SK-N-MC (cell line): ENCODE results near the gene LTO1.

Experiments
- DNase-seq: peaks from one replicate; pipeline ENCODE4 v3.0.0-alpha.2; 2011; ENCODE audit warnings: low read depth, low spot score
- H3K27ac ChIP-seq: fragments of 200-600 bp; sonication (generic); 2 replicates; pipeline ENCODE4 v1.5.1; 2016; ENCODE audit warnings: mixed run types
- H3K36me3 ChIP-seq: fragments of 200-600 bp; sonication (generic); 2 replicates; pipeline ENCODE4 v1.6.1; 2017; ENCODE audit warnings: antibody characterized with exemption, low read length, mixed read lengths; ENCODE audit not compliant: insufficient read depth
- H3K4me3 ChIP-seq: fragments of 200-600 bp; sonication (generic); 2 replicates; pipeline ENCODE4 v1.5.1; 2016
- H3K9ac ChIP-seq: fragments of 200-600 bp; sonication (generic); 2 replicates; pipeline ENCODE4 v1.8.0; 2017; ENCODE audit warnings: mixed run types, mixed read lengths; ENCODE audit not compliant: insufficient read length
- H3K9me3 ChIP-seq: fragments of 200-600 bp; sonication (generic); 2 replicates; pipeline ENCODE4 v1.6.1; 2017; ENCODE audit warnings: low read depth, mild to moderate bottlenecking, antibody characterized with exemption, low read length, moderate library complexity, mixed read lengths
- EZH2 ChIP-seq: fragments of 200-600 bp; sonication (generic); IDR thresholded peaks from one replicate; pipeline ENCODE4 v1.6.1; 2017; ENCODE audit warnings: antibody characterized with exemption
- FOXP2 ChIP-seq: optimal IDR thresholded peaks from 2 replicates; pipeline ENCODE3; 2011; ENCODE audit warnings: mild to moderate bottlenecking, moderate library complexity; ENCODE audit not compliant: insufficient read depth; ENCODE audit errors: extremely low read length, control extremely low read depth
- POLR2AphosphoS5 ChIP-seq: IDR thresholded peaks from 2 replicates; pipeline ENCODE4 v1.6.1; 2012; ENCODE audit warnings: mild to moderate bottlenecking, low read depth, low read length, borderline replicate concordance

The LTO1 gene

DNA sequence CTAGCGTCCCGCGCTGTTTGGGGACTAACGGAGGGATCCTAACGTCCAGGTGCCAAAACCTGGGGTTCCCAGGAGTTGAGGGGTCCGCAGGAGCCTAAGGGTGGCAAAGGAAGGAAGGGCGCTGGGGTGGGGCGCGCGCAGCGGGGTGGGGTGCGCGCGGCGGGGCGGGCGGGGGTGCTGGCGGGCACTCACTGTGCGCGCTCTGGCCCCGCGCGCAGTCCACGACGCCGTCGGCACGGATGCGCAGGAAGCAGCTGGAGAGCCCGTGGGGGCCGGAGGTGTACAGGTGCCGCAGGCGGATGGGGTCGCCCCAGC is 28.3 kb upstream of the LTO1 start:
- Histone ChIP-seq H3K9me3 (no peaks in the 10 kb centered on the region), H3K27ac (no peak overlapping the region), H3K4me3 (peak overlapping the region; percentile 88), H3K36me3 (no peaks in the 10 kb centered on the region), H3K9ac (no peak overlapping the region)
- DNase-seq, result no peak
- TF ChIP-seq POLR2AphosphoS5 (no peak), FOXP2 (no peak), EZH2 (no peak)

GRCh38 chr11:69702769-69703452 is 27.8 kb upstream of the LTO1 start:
- H3K9me3 ChIP-seq, result no peaks in the 10 kb centered on the region
- no peak overlapping the region for H3K27ac ChIP-seq
- no peak overlapping the region for H3K4me3 ChIP-seq
- no peak overlapping the region for H3K9ac ChIP-seq
- H3K36me3 ChIP-seq, result no peaks in the 10 kb centered on the region
- no peak for TF ChIP-seq POLR2AphosphoS5
- TF ChIP-seq EZH2, result no peak
- TF ChIP-seq FOXP2, result no peak
- DNase-seq, result no peak

DNA sequence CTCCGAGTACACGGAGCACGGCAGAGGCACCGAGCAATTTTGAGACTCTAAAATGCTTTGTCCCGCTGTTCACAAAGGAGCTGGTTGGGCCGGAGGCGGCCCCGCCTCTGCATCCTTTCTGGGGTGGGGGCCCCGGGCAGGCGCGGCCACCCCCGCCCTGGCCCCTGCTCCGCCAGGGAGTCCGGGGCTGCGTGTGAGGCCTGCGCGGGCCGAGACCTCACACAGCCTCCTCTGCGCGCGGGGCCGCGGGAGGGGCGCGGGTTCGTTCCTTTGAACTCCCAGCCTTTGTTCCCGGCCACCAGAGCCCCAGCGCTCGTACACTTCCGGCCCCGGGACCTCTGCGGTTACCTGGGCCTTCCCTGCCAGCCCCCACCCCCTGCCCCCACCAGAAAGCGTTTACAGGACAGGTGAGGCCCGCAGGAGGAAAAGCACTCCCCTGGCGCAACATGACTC is 27.1 kb upstream of the LTO1 start:
- TF ChIP-seq POLR2AphosphoS5, result no peak
- TF ChIP-seq FOXP2, result no peak
- no peak for TF ChIP-seq EZH2
- no peak for DNase-seq
- H3K4me3 ChIP-seq, result no peak overlapping the region
- H3K9ac ChIP-seq, result no peak overlapping the region
- H3K36me3 ChIP-seq, result no peaks in the 10 kb centered on the region
- H3K27ac ChIP-seq, result no peak overlapping the region
- no peaks in the 10 kb centered on the region for H3K9me3 ChIP-seq

DNA sequence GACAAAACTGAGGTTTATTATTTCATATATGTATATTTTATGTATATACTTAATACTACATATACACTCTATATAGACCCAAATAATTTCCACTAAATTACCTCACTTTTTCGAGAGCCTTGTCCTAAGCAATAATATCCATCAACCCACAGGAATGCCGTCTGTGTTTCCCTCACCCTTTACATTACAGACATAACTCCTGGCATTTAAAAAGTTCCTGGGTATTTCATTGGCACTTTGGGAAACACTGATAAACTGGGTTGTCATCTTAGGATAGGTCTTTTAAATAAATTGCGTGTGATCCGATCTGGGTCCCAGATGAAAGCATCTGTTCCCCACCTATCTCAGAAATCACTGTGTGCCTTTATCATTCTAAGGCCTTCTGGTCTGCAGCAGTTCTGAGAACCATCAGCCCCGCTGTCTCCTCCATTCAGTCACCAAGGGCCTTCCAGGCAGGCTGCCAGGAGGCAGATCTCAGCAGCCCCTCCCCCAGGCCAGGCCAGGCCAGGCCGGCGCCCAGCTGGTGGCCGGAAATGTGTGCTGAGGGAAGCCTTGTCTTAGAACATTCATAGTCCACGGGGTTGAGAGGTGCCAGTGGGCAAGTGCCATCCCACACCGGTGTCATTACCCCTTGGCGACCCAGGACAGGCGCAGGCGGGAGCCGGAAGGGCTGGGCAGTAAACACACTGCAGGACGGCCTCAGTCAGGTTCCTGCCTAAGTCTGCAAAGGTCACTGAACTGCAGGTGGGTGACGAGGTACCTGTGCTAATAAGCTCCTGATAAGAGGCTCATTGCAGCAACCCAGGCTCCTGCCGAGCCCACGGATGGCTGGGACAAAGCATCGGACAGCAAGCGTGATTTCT is 25.4 kb upstream of the LTO1 start:
- Histone ChIP-seq H3K4me3 (no peak overlapping the region), H3K36me3 (no peaks in the 10 kb centered on the region), H3K27ac (no peak overlapping the region), H3K9ac (no peak overlapping the region), H3K9me3 (no peaks in the 10 kb centered on the region)
- TF ChIP-seq FOXP2 (no peak), POLR2AphosphoS5 (no peak), EZH2 (no peak)
- DNase-seq, result no peak

DNA sequence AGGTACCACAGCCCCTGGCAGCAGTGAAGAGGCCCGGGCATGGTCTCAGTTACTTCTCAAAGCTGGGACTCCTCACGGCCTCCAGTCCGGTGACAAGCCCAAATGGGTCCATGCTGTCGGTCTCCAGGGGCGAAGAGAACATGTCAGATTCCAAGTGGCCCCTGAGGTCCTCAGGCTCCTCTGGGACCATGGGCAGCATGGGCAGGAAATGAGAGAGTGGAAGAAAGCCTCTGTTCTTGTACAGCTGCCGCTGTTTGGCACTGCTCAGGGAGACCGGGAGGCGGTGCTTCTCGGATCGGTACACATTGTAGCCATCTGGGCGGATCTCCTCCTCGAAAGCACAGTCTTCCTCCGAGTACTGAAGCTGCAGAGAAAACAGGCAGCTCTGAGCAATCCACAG is 24.1 kb upstream of the LTO1 start:
- no peak for DNase-seq
- no peak for TF ChIP-seq FOXP2
- TF ChIP-seq EZH2, result no peak
- TF ChIP-seq POLR2AphosphoS5, result no peak
- Histone ChIP-seq H3K9me3 (no peaks in the 10 kb centered on the region), H3K36me3 (no peaks in the 10 kb centered on the region), H3K27ac (no peak overlapping the region), H3K9ac (no peak overlapping the region), H3K4me3 (no peak overlapping the region)

- TF ChIP-seq POLR2AphosphoS5 (no peak), EZH2 (no peak), FOXP2 (no peak)
- Histone ChIP-seq H3K4me3 (no peak overlapping the region), H3K9me3 (no peaks in the 10 kb centered on the region), H3K9ac (no peak overlapping the region), H3K27ac (no peak overlapping the region), H3K36me3 (no peaks in the 10 kb centered on the region)
- DNase-seq, result no peak
Measured at GRCh38 chr11:69698362-69698761, 23.2 kb upstream of the LTO1 start.

DNA sequence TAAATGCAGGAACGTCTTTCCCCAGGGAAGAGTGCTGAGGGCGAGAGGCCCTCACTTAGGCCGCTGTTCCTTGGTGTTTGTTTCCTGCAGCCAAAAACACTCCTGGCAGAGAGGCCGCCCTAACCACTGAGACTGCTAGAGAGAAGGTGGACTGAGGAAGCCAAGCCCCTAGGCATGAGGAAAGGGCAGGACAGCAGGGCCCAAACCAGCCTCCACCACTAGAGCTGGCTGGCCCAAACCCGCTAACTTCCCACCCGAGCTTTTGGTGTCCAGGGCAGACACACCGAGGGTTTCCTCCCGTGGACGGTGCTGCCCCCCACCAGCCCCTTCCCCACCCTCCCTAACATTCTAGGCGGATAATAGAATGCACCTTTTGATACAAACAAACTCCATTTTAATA is 22.7 kb upstream of the LTO1 start:
- Histone ChIP-seq H3K9me3 (no peaks in the 10 kb centered on the region), H3K9ac (no peak overlapping the region), H3K36me3 (no peaks in the 10 kb centered on the region), H3K4me3 (no peak overlapping the region), H3K27ac (no peak overlapping the region)
- no peak for TF ChIP-seq POLR2AphosphoS5
- no peak for TF ChIP-seq FOXP2
- TF ChIP-seq EZH2, result no peak
- DNase-seq, result no peak

DNA sequence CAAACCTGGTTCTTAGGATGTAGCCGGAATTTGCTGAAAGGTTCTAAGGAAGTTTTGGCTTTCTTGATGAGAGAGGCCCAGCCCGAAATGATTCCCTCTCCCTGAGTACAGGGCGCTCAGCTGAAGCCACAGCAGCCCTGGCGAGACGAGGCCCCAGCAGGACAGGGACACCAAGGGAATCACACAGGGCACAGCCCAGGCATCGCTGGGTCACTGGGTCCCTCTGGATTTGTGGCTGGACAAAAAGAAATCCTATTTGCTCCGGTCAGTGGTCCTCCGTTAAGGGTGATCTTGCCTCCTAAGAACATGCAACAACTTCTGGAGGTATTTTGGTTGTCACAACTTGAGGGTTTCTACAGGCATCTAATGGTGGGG is 22.3 kb upstream of the LTO1 start:
- H3K27ac ChIP-seq, result no peak overlapping the region
- H3K4me3 ChIP-seq, result no peak overlapping the region
- no peak overlapping the region for H3K9ac ChIP-seq
- H3K36me3 ChIP-seq, result no peaks in the 10 kb centered on the region
- TF ChIP-seq POLR2AphosphoS5, result no peak
- TF ChIP-seq FOXP2, result no peak
- TF ChIP-seq EZH2, result no peak
- H3K9me3 ChIP-seq, result no peaks in the 10 kb centered on the region; the same call in 1 of the 2 replicates
- DNase-seq, result no peak
